HG03378 (cell line): ENCODE measurements around the gene POLD3.

Experiments
- ATAC-seq: cut with Tn5 transposase; IDR thresholded peaks from one replicate; pipeline ENCODE4 v1.9.1; 2021; ENCODE audit warnings: mild to moderate bottlenecking, moderate library complexity; ENCODE audit not compliant: unreplicated experiment

The POLD3 gene, protein sequence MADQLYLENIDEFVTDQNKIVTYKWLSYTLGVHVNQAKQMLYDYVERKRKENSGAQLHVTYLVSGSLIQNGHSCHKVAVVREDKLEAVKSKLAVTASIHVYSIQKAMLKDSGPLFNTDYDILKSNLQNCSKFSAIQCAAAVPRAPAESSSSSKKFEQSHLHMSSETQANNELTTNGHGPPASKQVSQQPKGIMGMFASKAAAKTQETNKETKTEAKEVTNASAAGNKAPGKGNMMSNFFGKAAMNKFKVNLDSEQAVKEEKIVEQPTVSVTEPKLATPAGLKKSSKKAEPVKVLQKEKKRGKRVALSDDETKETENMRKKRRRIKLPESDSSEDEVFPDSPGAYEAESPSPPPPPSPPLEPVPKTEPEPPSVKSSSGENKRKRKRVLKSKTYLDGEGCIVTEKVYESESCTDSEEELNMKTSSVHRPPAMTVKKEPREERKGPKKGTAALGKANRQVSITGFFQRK

DNA sequence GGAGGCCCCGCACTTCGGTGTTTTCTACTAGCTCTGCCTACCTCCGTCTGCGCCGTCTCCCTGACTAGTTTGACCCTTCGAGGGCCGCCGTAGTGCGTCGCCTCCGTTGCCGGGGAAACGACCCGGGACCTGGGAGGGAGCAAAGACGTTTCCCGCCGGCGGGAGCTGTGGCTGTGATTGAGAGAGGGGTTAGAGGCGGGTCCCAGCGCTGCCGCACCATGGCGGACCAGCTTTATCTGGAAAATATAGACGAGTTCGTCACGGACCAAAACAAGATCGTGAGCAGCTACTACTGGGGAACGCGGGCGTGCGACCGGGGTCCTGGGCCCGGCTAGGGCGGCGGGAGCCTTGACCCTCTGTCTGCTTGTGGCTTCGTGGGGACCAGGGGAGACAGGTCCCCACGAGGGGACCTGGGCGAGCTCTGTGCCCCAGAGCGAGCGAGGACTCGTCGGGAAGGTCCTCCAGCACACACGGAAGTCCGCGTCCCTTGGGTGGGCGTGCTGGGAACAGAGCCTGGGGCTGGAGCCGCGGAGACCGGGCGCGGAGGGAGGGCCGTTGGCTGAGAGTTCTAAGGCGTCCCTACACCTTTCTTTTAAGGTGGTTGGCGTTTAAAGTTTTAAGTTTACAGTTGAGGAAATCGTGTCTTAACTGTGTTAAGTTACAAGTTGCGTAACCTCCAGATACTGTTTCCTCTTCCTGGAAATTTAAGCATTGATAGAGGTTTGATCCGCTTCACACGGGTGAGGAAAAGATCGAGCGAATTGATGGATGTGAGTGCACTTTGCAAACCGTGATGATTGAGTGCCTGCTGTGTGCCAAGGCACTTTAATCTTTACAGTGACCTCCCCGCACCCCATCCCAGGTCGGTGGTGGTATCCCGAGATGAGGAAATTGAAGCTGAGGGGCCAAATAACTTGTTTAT is at the start of gene POLD3:
POLD3 (plus strand) TSS at position 142 of the 922 bp plus-strand sequence; CDS start at position 219, 77 bp downstream.
- ATAC-seq = peak; percentile 70

DNA sequence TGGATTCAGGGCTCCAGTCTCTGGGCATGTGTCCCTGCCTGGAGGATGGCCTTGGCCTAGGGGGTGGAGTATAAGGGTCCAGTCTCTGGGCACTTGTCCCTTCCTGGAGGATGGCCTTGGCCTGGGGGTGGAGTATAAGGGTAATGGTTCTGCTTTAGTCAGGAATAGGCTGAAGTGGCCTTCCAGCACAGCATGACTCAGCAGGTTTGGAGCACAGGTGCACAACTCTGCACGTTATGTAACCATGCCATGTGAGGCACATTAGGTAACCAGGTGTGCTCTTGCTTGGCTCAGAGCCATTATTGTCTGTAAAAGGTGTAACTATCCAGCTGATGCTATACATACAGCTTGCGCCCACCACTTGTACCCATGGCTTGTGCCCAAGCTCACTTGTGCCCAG is 48.4 kb upstream of the POLD3 start:
- no peak for ATAC-seq

DNA sequence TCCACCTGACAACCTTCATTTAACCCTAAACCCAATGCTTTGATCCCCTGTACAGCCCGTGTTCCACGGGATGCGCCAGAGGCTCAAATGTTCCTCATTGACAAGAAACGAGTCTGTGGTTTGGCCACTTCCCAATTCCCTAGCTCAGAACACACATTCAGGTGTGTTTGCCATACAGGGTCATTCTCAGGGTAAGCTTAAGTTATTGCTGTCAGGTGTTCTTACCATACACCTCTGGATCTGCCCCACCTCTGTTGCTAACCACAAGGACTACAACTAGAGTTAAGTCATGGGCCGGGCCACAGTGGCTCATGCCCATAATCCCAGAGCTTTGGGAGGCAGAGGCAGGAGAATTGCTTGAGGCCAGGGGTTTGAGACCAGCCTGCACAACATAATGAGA is 45.6 kb upstream of the POLD3 start:
- no peak for ATAC-seq

DNA sequence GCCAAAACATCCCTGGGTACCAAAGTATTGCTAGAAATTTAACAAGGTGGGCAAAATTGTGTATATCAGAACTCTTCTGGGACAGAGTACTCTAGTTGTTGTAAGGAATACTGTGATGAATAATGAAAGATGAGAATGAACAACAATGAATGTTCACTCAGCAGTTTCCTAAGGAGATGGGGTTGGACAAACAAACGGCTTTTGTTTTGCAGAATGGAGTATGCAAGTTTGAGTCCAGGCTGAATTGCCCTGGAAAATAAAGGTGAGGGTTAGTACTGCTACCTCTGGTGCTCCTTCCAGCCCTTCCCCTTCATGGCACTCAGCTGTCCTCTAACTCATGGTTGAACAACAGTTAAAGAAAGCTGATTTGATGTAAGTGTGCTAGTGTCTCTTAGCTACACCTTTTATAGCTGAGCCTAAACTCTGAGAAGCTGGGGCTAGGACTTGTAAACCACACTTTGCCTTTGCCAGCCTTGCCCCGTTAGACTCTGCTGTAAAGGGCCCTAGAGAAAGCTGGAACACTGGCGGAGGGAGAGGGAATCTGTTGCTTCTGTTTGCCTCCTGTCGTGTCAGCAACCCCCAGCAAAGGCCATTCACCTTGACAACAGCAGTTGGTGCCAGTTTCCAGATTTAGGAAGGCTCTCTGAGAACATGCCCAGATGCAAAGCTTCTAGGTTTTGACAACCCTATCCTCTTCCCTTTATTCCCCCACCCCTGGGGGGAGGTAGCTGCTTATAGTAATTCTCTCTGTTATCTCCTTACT is 41.2 kb upstream of the POLD3 start:
- ATAC-seq = no peak

DNA sequence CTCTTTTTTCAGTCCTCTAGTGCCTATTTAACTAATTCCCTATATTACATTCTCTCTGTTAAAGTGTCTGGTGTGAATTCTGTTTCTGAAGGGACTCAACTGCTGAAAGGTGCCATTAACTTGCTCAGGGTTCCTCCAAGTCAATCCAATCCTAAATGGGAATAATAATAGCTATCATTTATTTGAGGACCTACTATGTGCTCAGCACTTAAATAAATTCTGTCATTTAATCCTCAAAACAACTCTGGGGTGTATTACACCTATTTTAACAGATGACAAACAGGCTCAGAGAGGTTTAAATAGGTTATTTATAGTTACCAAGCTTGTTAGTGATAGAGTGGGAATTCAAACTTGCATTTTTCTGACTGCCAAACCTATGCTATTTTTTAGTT is 40.6 kb upstream of the POLD3 start:
- ATAC-seq = no peak

DNA sequence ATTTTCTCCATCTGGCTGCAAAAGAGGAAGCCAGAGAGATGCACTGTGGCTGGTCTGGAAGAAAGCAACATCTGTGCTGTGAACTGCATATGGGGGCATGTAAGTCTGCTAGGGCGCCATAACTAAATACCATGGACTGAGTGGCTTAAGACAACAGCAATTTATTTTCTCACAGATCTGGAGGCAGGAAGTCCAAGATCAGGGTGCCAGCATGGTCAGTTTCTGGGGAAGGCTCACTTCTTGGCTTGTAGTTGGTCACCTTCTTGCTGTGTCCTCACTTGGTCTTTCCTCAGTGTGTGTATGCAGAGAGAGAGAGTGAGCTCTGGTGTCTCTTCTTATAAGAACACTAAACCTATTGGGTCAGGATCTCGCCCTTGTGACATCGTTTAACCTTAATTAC is 34.9 kb upstream of the POLD3 start:
- ATAC-seq = no peak

DNA sequence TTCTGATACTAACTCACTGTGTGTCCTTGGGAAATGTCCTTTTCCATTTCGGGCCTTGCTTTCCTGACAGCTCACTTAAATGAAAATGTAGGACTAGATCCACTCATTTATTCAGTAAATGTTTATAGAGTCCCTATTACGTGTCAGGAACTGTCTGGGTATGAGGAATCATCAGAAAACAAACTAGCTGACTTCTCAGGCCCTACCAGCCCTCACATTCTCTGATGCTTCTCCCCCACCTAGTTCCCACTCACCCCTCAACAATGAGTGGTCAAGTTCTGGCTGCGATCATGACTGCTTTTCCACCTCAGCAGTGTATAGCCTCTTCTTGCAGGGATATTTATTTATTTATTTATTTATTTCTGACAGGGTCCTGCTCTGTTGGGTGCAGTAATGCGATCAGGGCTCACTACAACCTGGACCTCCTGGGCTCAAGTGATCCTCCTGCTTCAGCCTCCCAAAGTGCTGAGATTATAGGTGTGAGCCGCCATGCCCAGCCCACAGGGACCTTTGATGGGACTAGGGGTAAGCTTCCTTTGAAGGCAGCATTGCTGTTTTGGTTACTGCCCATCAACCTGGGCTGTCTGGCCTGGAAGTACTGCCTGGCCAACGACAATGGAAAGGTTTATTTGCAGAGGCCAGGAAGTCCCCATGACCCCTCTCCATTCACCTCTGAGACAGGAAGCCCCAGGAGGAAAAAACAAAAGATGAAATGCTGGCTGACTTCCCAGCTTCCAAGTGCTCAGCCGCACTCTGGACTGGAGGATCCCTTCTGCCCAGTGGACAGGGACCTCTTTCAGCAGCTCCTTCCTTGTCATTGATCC is 33.1 kb upstream of the POLD3 start:
- no peak for ATAC-seq

DNA sequence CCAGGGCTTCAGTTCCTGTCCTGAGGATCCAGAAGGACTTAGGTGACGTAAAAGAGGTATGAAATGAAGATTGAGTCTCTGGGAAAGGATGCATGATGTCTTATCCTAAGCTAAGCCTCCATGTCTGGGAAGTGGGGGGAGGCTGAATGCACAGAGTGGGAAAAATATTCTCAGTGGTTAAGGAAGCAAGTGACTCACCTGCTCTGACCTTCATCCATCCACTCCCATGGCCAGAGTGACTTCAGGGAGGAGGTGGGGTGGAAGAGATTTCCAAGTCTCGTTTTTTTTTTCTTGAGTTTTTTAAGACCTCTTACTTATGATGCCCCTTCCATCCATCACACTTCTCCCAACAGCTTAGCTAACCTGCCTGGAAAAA is 32.5 kb upstream of the POLD3 start:
- ATAC-seq = no peak

DNA sequence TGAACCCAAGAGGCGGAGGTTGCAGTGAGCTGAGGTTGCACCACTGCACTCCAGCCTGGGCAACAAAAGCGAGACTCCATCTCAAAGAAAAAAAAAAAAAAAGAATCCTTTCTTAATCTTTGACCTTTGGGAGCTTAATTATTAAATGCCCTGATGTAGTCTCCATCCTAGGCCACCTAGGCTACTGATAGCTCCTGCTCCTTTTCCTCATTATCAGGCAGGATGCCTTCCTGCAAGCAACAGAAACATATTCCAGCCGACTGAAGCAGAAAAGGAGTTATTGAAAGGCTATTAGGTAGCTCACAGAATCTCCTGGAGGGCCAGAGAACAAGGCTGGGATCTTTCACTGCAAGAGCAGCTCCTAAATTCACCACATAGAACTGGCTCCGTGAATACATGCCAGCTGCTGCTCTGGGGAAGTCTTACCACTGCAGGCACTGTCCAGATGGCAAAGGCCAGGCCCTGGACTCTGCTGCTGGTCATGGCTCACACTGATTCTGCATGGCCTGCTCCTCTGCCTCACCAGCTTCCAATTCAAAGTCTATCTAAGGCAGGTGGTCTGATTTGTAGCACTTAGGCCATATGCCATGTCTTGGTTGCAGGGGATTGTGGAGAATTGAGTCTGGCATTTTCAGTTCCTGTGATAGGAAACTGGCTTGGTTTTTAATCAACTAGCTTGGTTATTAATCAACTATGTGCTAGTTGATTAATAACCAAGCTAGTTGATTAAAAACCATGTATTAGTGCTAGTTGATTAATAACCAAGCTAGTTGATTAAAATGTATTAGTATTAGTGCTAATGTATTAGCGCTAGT is 26.0 kb upstream of the POLD3 start:
- ATAC-seq = no peak

DNA sequence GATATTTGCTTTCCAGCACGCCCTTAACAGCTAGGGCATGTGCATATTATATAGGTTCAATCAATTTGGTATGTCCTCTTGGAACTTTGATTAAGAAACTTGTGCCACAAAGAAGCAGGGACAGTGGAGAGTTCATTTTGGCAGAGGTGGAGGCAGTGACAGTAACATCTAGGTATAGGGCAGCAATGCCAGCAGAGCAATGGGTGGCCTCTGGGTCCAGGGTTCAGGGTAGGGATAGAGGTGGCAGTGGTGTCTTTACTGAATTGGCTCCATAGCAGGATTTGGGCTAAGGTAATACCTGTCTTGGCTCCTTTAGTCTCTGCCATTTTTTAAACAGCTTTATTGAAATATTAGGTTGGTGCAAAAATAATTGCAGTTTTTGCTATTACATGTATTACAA is 24.4 kb upstream of the POLD3 start:
- no peak for ATAC-seq

DNA sequence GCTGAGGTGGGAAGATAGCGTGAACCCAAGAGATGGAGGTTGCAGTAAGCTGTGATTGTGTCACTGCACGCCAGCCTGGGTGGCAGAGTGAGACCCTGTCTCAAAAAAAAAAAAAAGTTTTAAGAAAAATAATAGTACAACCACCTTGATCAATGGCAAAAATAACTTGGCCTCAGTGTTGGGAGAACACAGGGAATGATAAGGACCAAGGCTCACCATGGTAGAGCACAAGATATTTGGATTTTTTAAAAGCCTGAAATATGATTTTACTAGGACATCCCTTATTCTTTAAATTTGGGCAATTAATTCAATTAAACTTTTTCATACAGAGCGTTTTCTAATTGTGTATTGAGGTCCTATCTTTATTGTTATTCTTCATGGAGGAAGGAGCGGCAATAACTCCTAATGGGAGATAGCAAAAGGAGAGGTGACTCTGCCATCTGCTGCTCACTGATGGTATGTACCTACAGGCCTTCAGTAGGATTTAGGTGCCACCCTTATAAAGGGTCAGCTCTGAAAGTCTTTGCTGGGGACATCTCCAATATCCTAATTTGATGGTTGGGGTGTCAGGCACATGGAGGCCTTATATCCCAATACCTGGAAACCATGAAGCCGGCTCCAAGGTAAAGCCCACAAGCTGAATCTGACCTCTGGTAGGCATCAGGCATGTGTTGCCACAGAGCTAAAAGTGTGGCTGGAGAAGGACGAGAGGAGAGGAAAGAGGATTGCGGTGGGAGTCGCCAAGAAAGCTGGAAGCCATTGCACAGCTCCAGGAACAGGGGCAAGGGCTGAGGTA is 21.9 kb upstream of the POLD3 start:
- no peak for ATAC-seq

DNA sequence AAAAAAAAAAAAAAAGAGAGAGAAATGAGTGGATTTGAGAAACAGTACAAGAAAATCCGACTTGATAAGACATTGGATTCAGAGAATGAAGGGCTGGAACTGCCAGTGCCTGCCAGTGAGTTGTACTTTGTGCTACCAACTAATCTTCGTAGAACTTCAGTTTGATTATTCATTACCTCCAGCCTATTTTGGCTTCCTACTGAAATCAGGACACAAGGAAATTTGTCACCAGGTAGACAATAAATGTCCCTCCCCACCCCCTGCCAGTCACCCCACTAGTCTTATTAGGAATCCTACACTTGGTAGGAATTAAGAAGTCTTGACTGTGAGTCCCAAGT is 21.4 kb upstream of the POLD3 start:
- ATAC-seq = no peak

DNA sequence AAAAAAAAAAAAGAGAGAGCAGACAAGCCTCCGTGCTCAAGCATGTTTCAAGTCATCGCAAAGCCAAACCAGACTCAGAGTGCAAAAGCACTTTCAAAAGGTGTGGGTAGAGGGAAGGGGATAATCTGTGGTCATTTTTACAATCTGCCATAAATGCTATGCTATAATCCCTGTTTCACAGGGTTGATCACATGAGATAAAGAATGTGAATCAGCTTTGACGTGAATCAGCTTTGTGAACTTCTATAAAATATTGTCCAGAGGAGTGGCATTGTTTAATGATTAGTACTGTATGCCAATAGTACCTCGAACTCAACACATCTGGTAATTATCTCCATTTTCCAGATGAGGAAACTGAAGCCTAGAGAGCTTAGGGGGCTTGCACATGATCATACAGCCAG is 20.0 kb upstream of the POLD3 start:
- no peak for ATAC-seq

DNA sequence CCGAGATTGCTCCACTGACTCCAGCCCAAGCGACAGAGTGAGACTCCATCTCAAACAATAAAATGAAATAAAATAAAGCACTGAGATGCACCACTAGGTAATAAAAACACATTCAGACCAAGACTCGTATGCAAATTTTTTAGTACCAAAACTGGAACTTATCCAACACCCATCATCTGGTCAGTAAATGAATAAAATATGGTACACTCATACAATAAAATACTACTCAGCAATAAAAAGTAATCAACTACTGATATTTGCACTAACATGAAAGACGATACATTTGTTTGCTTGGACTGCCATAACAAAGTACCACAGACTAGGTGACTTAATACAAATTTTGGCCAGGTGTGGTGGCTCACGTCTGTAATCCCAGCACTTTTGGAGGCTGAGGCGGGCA is 17.8 kb upstream of the POLD3 start:
- no peak for ATAC-seq

DNA sequence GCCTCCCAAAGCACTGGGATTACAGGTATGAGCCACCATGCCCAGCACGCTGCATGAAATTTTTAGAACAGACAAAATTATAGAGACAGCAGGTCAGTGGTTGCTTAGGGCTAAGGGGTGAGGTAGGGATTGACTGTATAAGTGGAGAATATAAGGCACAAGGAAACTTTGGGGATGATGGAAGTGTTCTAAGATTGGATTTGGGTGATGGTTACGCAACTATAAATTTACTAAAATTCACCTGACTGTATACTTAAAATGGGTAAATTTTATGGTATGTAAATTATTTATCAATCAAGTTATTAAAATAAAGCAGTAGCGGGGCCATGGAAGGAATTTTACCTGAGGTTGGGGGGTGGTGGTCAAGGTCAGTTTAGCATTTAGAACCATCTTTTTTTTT is 16.4 kb upstream of the POLD3 start:
- ATAC-seq = no peak

DNA sequence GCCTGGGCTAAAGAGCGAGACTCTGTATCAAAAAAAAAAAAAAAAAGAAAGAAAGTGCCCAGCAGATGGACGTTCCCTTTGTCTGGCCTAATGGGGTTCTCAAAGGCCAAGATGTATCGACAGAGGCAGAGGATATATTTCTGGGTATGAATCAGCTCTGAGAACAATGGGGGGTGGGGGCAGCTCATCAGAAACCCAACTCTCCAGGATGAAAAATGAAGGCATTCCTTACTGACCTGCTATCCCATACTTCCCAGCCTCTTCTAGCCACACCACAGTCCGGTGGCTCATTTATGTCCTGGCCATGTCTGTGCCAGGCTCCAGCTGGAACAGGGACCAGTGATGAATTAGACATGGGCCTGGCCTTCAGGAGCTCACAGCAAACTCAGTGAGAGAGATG is 15.2 kb upstream of the POLD3 start:
- no peak for ATAC-seq

DNA sequence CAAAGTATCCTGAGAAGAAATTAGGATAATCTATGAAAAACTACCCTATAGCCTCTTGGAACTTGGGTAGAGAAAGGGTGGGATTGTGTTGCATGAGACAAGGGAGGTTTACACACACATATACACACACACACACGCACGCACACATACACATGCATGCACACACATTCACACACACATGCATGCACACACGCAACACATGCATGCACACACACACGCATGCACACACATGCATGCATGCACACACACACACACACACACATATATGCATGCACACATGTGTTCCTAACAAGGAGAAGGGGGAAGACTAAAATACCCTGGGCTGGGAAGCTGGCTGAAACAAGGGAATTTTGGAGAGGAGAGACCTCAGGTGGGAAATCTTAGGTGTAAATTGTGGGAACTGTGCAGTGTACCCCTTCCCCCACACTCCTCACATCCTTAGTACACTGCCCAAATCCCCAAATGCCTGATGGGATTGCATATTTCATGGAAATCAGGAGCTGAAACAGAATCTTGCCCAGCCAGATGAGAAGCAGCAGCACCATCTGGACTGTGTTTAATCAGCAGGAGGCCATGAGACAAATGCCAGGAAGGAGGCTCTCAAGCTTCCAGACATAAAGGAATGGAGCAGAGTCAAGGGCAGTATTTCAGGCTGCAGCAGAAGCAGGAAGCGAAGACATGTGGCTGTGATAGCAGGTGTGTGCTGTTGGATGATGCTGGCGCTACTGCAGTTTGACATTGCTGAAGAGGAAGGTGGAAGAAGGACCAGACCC is 14.6 kb upstream of the POLD3 start:
- no peak for ATAC-seq
